SU-DHL-6 (cell line): ENCODE measurements around the gene PFDN1.

Experiments used
- EZH2phosphoT487 ChIP-seq: fragments of 200-600 bp; sonication (generic), shearing (Covaris generic); conservative IDR thresholded peaks from 2 replicates; pipeline ENCODE4 v1.6.1; 2018; ENCODE audit warnings: mild to moderate bottlenecking, antibody characterized with exemption, low read length, moderate library complexity, mixed read lengths
- TF ChIP-seq, protein P1 (sequence below): fragments of 200-600 bp; sonication (generic); IDR thresholded peaks from one replicate; pipeline ENCODE4 v1.5.1; 2017; ENCODE audit warnings: antibody characterized with exemption, mild to moderate bottlenecking, low read length, moderate library complexity; ENCODE audit not compliant: insufficient read depth, poor library complexity, severe bottlenecking

DNA sequence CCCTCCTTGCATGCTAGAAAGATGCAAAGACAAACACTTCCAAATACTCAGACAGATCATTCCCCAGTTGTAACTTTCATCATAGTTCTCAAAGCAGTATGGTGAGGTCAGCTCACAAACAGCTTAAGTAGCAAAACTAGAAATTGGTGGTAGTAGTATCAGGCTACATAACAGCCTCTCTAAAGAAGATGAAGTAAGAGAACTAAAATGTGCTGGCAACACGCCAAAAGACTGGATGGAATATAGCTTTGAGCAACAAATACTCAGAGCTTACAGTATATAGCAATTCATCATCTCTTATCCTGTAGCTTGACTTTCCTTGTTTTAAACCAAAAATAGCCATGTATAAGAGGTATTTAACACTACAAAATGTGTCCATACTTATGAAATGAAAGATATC is 7.5 kb downstream of the PFDN1 start:
- TF ChIP-seq, protein P1, sequence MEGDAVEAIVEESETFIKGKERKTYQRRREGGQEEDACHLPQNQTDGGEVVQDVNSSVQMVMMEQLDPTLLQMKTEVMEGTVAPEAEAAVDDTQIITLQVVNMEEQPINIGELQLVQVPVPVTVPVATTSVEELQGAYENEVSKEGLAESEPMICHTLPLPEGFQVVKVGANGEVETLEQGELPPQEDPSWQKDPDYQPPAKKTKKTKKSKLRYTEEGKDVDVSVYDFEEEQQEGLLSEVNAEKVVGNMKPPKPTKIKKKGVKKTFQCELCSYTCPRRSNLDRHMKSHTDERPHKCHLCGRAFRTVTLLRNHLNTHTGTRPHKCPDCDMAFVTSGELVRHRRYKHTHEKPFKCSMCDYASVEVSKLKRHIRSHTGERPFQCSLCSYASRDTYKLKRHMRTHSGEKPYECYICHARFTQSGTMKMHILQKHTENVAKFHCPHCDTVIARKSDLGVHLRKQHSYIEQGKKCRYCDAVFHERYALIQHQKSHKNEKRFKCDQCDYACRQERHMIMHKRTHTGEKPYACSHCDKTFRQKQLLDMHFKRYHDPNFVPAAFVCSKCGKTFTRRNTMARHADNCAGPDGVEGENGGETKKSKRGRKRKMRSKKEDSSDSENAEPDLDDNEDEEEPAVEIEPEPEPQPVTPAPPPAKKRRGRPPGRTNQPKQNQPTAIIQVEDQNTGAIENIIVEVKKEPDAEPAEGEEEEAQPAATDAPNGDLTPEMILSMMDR = no peak
- no peak for TF ChIP-seq EZH2phosphoT487
